Calu3 (cell line): ENCODE measurements around the gene YPEL1. TPM values are rescaled to one million over a fixed set of nuclear protein-coding genes. Genes with fewer than 3 reads are reported as not detected.
"Not testable (repeated sequence)": the region's sequence is repeated elsewhere in the genome, so short reads cannot be mapped to it uniquely, and the experiment has no call there.

Source experiments
- BruUV-seq: library from RNA; stranded (reverse); fragments of 400-500 nt; replicated peaks from 2 replicates; lab custom pipeline; 2021; lab: Mats Ljungman, UMichigan
- CTCF ChIA-PET: fragments of 300-600 bp; sonication (Branson Sonifier 250); formaldehyde crosslinking; loops from one replicate; lab custom pipeline; 2022; ENCODE audit warnings: antibody characterized with exemption; lab: Charles Lee
- DNase-seq: peaks from one replicate; pipeline ENCODE4 v3.0.0; 2022
- H3K27ac Mint-ChIP-seq: one replicate; pipeline ENCODE4 v1.8.0; 2022; ENCODE audit warnings: mixed read lengths; ENCODE audit not compliant: unreplicated experiment
- H3K27me3 Mint-ChIP-seq: one replicate; pipeline ENCODE4 v1.8.0; 2022; ENCODE audit warnings: mixed read lengths; ENCODE audit not compliant: unreplicated experiment
- H3K36me3 Mint-ChIP-seq: one replicate; pipeline ENCODE4 v1.8.0; 2022; ENCODE audit warnings: mild to moderate bottlenecking, moderate library complexity, mixed read lengths; ENCODE audit not compliant: insufficient read depth, unreplicated experiment
- H3K4me1 Mint-ChIP-seq: one replicate; pipeline ENCODE4 v1.8.0; 2022; ENCODE audit warnings: mild to moderate bottlenecking, low read depth, mixed read lengths; ENCODE audit not compliant: unreplicated experiment
- H3K4me3 Mint-ChIP-seq: one replicate; pipeline ENCODE4 v1.8.0; 2022; ENCODE audit warnings: mild to moderate bottlenecking, low read depth, moderate library complexity, mixed read lengths; ENCODE audit not compliant: unreplicated experiment
- H3K9me3 Mint-ChIP-seq: one replicate; pipeline ENCODE4 v1.8.0; 2022; ENCODE audit warnings: low read depth, mixed read lengths; ENCODE audit not compliant: unreplicated experiment
- intact Hi-C: fragments of 100-400 bp; cut with micrococcal nuclease; formaldehyde crosslinking; loops from one replicate; pipeline ENCODE4 v1.10.0; 2022; ENCODE audit not compliant: unreplicated experiment
- total RNA-seq: library from RNA; stranded (reverse); gene quantifications from 2 replicates; pipeline ENCODE4 v1.2.3, GENCODE V29; 2022
- TF ChIP-seq, protein P1 (sequence below): fragments of 200-600 bp; IDR thresholded peaks from one replicate; pipeline ENCODE4 v1.8.0; 2022; ENCODE audit warnings: antibody characterized with exemption; ENCODE audit not compliant: unreplicated experiment

Gene YPEL1
- total RNA-seq, 1 experiment from 2014 or later: 3.3 TPM

DNA sequence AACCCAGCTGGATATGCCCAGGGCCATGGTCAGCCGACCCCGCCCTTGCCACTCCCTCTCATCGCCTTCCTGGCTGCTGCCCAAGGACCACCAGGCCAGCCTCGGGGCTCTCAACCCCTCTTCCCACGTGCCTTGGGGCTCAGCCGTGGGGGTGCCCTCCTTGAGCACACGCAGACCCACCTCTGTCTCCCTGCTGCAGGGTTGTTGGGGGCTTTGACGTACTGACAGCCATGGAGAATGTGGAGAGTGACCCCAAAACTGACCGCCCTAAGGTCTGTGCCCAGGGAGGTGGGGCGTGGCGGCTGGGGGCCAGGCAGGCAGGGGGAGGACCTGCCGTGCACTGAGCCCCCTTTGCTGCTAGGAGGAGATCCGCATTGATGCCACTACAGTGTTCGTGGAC lies 41.2 kb downstream of the YPEL1 start:
- no peaks in the 10 kb centered on the region for H3K9me3 Mint-ChIP-seq
- no peak overlapping the region for H3K4me3 Mint-ChIP-seq
- H3K27me3 Mint-ChIP-seq: no peaks in the 10 kb centered on the region
- BruUV-seq: no TSS peak
- CTCF ChIA-PET: no interaction called here
- intact Hi-C loops: no loop called here
- no peak for DNase-seq
- no peak overlapping the region for H3K27ac Mint-ChIP-seq
- peaks cover 55% of the 10 kb centered on the region for H3K36me3 Mint-ChIP-seq
- TF ChIP-seq, protein P1, sequence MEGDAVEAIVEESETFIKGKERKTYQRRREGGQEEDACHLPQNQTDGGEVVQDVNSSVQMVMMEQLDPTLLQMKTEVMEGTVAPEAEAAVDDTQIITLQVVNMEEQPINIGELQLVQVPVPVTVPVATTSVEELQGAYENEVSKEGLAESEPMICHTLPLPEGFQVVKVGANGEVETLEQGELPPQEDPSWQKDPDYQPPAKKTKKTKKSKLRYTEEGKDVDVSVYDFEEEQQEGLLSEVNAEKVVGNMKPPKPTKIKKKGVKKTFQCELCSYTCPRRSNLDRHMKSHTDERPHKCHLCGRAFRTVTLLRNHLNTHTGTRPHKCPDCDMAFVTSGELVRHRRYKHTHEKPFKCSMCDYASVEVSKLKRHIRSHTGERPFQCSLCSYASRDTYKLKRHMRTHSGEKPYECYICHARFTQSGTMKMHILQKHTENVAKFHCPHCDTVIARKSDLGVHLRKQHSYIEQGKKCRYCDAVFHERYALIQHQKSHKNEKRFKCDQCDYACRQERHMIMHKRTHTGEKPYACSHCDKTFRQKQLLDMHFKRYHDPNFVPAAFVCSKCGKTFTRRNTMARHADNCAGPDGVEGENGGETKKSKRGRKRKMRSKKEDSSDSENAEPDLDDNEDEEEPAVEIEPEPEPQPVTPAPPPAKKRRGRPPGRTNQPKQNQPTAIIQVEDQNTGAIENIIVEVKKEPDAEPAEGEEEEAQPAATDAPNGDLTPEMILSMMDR: no peak
- H3K4me1 Mint-ChIP-seq: no peaks in the 10 kb centered on the region

DNA sequence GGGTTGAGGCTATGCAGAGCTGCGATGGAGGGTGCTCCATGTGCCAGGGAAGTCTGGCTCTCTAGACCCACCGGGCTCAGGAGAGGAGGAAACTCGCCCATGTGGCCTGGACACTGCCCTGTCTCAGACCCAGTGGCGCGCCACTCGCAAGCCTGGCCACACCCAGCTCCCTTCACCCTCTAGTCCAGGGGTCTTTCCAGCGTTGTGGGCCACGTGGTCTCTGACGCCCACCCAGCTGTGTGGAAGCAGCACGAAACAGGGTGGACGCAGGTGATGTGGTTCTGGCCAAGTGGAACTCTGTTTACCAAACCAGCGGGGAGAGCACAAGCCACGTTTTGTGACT lies 41.6 kb downstream of the YPEL1 start:
- Mint-ChIP-seq H3K4me3 (no peak overlapping the region), H3K27me3 (no peaks in the 10 kb centered on the region), H3K27ac (no peak overlapping the region), H3K4me1 (no peaks in the 10 kb centered on the region), H3K36me3 (peaks cover 57% of the 10 kb centered on the region), H3K9me3 (no peaks in the 10 kb centered on the region)
- intact Hi-C loops: no loop called here
- TF ChIP-seq, protein P1: no peak
- no peak for DNase-seq
- no TSS peak for BruUV-seq
- CTCF ChIA-PET: interaction anchor here (0.5 kb wide), 1 partner anchor 31 kb away, joined by 3 read pairs; no protein-coding TSS in a partner anchor

- intact Hi-C loops: no loop called here
- no peak for DNase-seq
- Mint-ChIP-seq H3K27me3 (no peaks in the 10 kb centered on the region), H3K4me1 (no peaks in the 10 kb centered on the region), H3K9me3 (no peaks in the 10 kb centered on the region), H3K27ac (no peak overlapping the region), H3K36me3 (peaks cover 60% of the 10 kb centered on the region), H3K4me3 (no peak overlapping the region)
- CTCF ChIA-PET: interaction anchor here (0.5 kb wide), 1 partner anchor 31 kb away, joined by 3 read pairs; no protein-coding TSS in a partner anchor
- TF ChIP-seq, protein P1: no peak
- BruUV-seq: no TSS peak
Observed at GRCh38 chr22:21693333-21693998, 42.1 kb downstream of the YPEL1 start.

DNA sequence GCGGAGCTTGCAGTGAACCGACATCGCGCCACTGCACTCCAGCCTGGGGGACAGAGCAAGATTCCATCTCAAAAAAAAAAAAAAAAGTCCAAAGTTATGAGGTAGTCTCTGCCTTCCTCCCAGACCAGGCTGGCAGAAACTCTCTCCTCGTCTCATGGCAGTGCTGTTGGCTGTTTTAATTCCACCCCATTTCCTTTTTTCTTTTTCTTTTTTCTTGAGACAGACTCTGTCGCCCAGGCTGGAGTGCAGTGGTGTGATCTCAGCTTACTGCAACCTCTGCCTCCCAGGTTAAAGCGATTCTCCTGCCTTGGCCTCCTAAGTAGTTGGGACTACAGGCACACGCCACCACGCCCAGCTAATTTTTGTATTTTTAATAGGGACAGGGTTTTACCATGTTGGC lies 42.7 kb downstream of the YPEL1 start:
- CTCF ChIA-PET, intact Hi-C loops, H3K9me3 Mint-ChIP-seq, H3K27me3 Mint-ChIP-seq, H3K4me1 Mint-ChIP-seq, BruUV-seq, H3K27ac Mint-ChIP-seq, DNase-seq, H3K4me3 Mint-ChIP-seq: not testable (repeated sequence)
- peaks cover 64% of the 10 kb centered on the region for H3K36me3 Mint-ChIP-seq

- H3K4me1 Mint-ChIP-seq: no peaks in the 10 kb centered on the region
Observed at GRCh38 chr22:21691816-21692215, 43.8 kb downstream of the YPEL1 start.

More at GRCh38 chr22:21691816-21692215, 43.8 kb downstream of the YPEL1 start:
- no TSS peak for BruUV-seq
- Mint-ChIP-seq H3K9me3 (no peaks in the 10 kb centered on the region), H3K4me3 (no peak overlapping the region), H3K27me3 (no peaks in the 10 kb centered on the region), H3K27ac (no peak overlapping the region), H3K36me3 (peaks cover 65% of the 10 kb centered on the region)
- CTCF ChIA-PET: interaction anchor here (0.5 to 0.7 kb wide), 2 partner anchors 17 to 88 kb away, joined by 3 to 6 read pairs; no protein-coding TSS in a partner anchor
- TF ChIP-seq, protein P1: no peak
- intact Hi-C loops: no loop called here
- DNase-seq: no peak
